ENCODE data around the gene KLK1.

- TF ChIP-seq CTCF (IDR thresholded peaks at IDR 0.05): no peak
- no peak for TF ChIP-seq POLR2AphosphoS5 (IDR thresholded peaks at IDR 0.05; ENCODE audit: low read depth, low read length)
- TF ChIP-seq REST (IDR thresholded peaks at IDR 0.05; ENCODE audit: insufficient read depth in 1 of 2, low read depth in 2 of 2, low read length in 1 of 2): no peak
- no peak for TF ChIP-seq TCF7L2 (IDR thresholded peaks at IDR 0.05; ENCODE audit: low read depth, low read length)
- no peak for TF ChIP-seq SIN3A (IDR thresholded peaks at IDR 0.05; ENCODE audit: borderline replicate concordance, insufficient read depth, low read depth, low read length)
Observed at GRCh38 chr19:50821622-50822021, 2.0 kb downstream of the KLK1 start.

Data from Panc1 (cell line).